Measurements from ENCODE around the gene DNAH6. TPM values are rescaled to one million over a fixed set of nuclear protein-coding genes. Genes with fewer than 3 reads are reported as not detected.

DNAH6 gene
- total RNA-seq, 1 donor from 2014 or later: 0.46 TPM

DNA sequence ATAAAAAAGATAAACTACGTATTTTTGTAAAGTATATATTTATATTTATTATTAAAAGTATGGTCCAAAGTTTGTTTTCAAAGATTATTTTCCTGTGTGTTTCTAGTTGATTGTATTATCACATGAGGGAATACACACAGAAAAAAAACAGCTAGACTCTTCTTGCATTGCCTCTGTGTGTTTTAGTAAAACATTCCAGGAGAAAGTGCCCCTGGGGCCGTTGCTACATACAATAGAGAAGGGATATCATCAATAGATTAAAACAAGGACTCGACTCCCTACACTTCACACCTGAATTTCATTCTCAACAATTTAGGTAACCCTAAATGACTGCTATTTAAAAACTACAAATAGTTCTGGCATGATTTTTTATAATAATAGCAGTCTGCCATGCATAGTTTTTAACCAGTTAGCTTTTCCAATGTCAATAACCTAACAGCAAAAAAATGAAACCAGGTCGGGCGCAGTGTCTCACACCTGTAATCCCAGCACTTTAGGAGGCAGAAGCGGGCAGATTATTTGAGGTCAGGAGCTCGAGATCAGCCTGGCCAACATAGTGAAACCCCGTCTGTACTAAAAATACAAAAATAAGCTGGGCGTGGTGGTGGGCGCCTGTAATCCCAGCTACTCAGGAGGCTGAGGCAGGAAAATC is 171.3 kb downstream of the DNAH6 start:
- no peak for DNase-seq (ENCODE audit: low spot score)

DNA sequence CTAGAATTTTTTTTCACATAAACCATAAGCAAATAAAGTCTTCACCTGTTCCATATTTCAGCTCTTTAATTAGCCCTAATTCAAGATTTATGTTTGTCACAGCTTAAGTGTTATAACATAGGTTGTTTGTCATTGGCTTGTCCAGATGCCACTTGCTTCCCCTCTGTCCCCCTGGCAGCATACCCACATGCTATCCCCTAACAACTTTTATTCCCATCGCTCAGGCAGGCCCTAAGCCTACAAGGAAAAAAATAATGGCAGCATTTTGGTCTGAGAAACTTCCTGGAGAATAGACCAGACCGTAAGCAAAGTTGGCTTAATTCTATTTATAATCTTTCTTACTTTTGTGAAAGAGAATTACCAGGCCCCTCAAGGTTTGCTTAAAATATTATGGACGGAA is 173.9 kb downstream of the DNAH6 start:
- no peak for DNase-seq (ENCODE audit: low spot score)

DNA sequence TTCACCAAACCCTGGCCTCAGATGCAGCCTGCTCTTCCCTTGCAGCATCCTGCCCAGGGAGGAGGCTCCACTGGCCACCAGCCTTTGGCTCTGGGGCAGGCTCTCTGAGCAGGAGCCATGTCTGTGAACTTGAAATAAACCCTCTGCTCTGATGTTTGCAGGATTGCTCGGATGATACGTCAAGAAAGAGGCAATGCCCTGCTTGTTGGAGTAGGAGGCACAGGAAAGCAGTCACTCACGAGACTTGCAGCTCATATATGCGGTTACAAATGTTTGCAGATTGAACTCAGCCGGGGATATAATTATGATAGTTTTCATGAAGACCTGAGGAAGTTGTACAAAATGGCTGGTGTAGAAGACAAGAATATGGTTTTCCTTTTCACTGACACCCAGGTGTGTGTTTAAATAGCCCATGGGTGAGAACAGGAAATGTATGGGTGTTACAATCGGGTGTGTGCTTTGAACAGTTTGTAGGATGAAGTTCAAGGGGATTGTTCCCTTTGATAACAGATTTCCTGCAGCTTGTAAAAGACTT is 177.9 kb downstream of the DNAH6 start:
- no peak for DNase-seq (ENCODE audit: low spot score)

GRCh38 chr2:84697895-84698294 is 181.6 kb downstream of the DNAH6 start:
- no peak for DNase-seq (ENCODE audit: low spot score)

DNA sequence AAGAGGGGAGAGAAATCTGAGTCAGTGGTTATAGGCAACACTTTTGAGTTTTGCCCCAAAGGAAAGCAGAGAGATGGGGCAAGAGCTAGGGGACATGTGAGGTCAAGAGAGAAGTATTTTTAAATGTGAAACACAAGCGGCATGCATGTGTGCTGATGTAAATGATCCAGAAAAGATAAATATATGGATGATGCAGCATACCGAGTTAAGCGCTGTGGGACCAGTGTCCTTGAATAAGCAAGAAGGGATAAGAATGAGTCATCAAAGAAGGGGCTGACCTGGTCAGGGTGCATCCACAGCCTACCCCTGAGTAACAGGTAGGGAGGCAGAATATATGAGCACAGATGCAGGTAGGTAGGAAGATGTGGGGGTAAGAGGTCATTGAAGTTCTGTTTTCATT is 183.7 kb downstream of the DNAH6 start:
- DNase-seq (ENCODE audit: low spot score): no peak

DNA sequence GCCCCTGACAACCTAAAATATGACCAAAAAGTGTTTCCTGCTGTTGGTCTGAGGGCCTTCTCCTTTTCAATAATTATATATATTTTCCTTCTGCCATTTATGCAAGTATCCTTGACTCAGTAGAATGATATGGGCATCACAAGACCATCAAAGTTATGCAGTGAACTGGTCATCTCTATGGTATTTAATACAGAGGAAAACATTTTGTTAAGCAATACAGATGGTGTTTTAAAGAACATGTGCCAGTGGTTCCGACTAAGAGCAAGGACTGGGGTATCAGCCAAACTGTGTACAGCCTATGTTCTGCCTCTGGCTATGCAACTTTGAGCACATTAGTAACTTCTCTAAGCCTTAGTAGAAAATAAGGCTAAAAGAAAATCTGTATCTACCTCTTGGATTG is 185.6 kb downstream of the DNAH6 start:
- DNase-seq (ENCODE audit: low spot score): no peak

DNA sequence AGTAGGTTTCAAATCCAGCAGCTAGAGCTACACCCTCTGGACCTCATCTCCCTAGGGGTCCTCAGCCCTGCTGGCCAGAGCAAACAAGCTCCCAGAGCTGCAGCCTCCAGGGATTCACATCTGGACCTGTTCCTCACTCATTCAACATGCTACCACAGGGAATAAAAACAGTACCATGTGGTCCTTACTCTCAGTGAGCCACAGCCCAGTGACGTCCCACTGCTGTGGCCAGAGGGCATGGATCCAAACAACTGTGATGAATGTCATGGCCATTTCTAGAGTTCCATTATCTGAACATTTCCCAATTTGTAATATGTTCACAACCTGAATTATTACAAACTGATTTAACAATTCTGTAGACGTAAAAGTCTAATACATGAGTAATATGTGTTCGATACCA is 186.6 kb downstream of the DNAH6 start:
- DNase-seq (ENCODE audit: low spot score): no peak

- no peak for DNase-seq (ENCODE audit: low spot score)
Observed at GRCh38 chr2:84703831-84704230, 187.5 kb downstream of the DNAH6 start.

GRCh38 chr2:84704505-84705244 is 188.4 kb downstream of the DNAH6 start:
- no peak for DNase-seq (ENCODE audit: low spot score)

DNA sequence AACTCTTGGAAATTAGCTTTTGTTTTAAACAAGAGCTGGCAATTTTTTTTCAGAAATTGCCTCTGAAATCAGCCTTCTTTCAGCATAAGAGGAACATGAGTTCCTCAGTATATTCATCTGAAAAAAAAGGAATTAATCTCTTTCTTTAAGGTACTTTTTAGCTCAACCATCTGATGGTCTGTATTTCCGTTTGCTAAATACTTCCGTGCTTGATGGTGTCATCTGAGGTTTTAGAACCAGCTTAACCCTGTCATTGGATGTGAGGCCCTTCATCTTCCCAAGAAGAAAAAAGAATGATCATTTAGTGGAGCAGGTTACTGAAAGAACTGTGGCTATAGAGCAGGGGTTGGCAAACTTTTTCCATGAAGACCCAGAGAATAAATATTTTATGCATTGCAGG is 189.6 kb downstream of the DNAH6 start:
- DNase-seq (ENCODE audit: low spot score): no peak

DNA sequence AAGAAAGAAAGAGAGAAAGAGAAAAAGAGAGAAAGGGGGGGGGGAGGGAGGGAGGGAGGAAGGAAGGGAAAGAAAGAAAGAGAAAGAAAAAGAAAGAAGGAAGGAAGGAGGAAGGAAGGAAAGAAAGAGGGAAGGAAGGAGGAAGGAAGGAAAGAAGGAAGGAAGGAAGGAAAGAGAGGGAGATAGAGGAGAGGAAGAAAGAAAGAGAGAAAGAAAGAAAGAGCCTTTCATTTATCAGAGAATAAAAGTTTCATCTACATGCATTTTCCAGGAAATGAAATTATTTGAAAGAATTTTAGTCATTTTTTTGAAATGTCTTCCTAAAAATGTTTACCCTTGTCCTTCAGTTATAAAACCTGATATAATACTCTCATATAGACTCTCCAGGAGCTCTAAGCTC is 192.1 kb downstream of the DNAH6 start:
- DNase-seq (ENCODE audit: low spot score): no peak

- no peak for DNase-seq (ENCODE audit: low spot score)
Observed at GRCh38 chr2:84711651-84712050, 195.4 kb downstream of the DNAH6 start.

GRCh38 chr2:84713441-84713840 is 197.1 kb downstream of the DNAH6 start:
- no peak for DNase-seq (ENCODE audit: low spot score)

DNA sequence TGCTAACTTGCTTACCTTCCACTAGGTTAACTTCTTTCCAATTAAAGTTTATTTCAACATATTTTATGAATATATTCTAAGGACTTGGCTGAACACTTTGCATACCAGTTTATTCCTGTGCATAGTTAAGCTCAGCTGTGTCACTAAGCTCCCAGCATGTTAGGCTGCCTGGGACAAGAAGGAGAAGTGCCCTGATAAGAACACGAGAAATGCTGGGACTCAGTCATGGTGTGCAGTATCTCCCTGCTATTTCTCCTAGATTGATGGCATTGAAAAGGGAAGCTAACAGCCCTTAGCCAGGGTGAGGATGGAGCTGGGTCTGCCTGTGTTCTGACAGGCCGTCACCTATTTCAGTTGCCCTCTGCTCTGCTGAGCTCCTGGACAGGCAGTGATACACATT is 200.3 kb downstream of the DNAH6 start:
- no peak for DNase-seq (ENCODE audit: low spot score)

DNA sequence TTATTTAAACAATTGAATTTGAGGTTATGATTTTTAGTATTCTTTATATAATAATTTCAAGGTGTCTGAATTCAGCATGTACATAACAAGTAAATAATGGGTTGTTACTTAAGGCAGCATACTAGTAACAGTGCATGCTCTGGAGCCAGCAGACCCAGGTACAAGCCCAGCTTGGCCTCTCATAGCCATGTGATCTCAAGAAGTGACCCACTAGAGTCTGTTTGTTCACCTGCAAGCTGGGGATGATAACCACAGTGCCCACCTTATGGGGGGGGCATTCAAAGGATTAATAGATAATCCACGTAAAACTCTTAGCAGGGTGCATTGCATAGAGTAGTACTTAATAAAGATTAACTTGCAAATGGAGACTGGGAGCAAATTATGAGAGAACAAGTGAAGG is 201.0 kb downstream of the DNAH6 start:
- DNase-seq (ENCODE audit: low spot score): no peak

GRCh38 chr2:84719434-84719833 is 203.1 kb downstream of the DNAH6 start:
- no peak for DNase-seq (ENCODE audit: low spot score)

GRCh38 chr2:84723831-84724230 is 207.5 kb downstream of the DNAH6 start:
- DNase-seq (ENCODE audit: low spot score): no peak

GRCh38 chr2:84725717-84726116 is 209.4 kb downstream of the DNAH6 start:
- no peak for DNase-seq (ENCODE audit: low spot score)

- DNase-seq (ENCODE audit: low spot score): no peak
Observed at GRCh38 chr2:84727315-84727714, 211.0 kb downstream of the DNAH6 start.

- no peak for DNase-seq (ENCODE audit: low spot score)
Observed at GRCh38 chr2:84729224-84729623, 212.9 kb downstream of the DNAH6 start.

DNA sequence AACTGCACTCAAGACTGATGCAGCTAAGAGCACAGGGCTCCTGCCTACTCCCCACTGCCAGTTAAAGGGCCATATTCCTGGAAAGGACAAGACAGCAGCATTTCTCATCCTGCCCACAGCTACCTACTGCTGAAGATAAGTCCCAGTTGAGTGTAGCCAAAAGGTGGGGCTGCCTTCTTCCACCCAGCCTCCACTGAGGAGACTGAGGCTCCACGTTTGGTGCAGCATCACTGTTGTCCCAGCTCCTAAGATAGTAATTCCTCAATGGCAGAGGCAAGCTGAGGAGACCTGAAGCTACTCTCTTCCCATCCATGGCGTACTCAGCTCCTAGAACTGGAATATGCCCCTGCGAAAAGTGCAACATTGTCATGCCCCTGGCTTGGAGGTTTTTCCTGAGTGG is 214.9 kb downstream of the DNAH6 start:
- no peak for DNase-seq (ENCODE audit: low spot score)

GRCh38 chr2:84732897-84733778 is 216.8 kb downstream of the DNAH6 start:
- no peak for DNase-seq (ENCODE audit: low spot score)

Measured in mucosa of gallbladder (tissue), 1 donor.